UCSD-AML1 (cell line): ENCODE measurements around the gene SPATA2.
"Not testable (repeated sequence)": the region's sequence is repeated elsewhere in the genome, so short reads cannot be mapped to it uniquely, and the experiment has no call there.

Experiments
- DNase-seq: peaks from one replicate; lab custom pipeline; 2025; ENCODE audit not compliant: unreplicated experiment; lab: John Stamatoyannopoulos, UW

Gene SPATA2

DNA sequence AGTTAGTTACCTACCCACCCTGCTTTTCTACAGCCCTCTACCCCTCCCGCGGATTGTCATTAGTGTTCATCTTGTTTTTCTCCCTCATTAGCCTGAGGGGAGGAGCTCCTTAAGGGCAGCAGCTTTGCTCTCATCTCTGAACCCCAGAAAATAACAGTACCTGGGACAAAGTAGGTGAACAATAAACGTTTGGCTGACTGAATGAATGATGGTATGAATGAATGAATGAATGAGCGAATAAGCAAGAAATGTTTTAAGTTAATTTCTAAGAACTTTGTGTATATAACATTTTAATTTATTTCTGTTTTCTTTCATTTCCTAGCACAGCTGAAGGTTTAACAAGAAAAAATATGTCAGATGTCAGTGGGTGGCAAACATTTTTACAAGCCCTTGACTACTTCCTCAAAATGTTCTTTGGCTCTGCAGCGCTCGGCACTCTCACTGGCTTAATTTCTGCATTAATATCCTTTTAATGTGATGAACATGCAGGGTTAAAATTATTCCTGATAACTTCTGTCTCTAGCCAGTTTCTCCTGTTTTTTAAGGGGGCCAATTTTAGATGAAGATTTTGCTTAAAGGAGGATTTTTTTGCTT lies 52.6 kb downstream of the SPATA2 start:
- DNase-seq, result no peak

DNA sequence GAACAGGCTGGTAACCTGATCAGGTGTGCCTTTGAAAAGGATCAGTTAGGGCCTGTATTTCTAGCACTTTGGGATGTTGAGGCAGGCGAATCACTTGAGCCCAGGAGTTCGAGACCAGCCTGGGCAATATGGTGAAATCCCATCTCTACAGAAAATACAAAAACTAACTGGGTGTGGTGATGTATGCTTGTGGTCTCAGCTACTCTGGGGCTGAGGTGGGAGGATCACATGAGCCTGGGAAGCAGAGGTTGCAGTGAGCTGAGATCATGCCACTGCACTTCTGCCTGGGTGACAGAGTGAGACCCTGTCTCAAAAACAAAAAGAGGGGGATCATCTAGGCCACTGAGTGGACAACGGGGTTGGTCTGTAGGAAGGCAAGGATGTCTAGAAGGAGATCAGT lies 54.1 kb downstream of the SPATA2 start:
- not testable (repeated sequence) for DNase-seq

DNA sequence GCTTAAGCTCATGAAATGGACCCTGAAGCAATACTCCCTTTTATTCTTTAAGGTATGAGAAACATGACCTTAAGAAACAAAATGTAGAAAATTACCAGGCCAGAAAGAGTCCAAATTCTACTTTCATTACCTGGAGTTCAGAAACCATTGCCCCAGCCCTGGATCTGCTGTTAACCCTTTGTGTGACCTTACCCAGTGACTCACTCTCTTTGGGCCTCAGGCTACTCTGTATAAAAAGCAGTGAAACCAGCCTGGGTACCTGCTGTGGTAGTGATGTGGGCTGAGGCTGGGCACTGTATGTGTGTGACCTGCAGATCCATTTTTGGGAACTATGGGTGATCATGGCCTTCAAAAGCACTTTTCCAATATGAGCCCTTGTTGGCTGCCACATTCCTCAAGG lies 55.5 kb downstream of the SPATA2 start:
- DNase-seq, result no peak

DNA sequence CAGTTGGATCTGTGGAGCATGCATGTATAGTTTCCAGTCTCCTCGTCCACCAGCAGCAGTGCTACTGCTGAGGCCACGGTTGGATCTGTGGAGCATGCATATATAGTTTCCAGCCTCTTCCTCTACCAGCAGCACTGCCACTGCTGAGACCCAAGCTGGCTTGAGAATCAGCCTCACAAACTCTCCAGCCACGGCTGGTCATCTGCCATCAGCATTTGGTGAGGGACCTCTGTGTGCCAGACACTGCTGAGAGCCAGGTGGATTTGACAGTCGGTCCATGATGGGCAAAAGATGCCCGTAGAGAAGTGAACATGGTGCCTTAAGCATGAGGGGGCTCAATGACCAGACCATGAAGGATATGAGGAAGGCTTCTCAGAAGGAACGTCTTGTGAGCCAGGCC lies 56.3 kb downstream of the SPATA2 start:
- no peak for DNase-seq

DNA sequence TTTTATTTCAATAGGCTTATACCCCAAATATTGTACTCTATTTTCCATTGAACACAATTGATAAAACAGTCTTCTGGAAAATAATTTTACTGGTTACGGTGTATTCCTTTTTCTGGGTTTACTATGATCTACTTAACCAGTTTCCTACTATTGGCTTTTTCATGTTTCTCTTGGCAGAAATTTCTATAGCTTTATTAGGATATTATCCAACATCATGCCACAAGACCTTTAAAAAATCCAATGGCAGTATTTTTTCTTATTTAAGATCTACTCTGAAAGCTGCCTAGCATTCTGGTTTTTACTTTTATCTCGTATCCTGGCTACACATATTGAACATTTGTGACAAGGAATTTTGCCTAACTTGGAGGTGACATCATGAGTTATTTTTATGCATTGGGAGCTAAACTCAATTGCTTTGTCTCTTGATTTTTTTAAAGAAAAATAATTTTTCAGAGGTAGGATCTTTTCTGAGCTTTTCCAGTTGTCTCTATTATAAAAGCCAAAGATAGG lies 57.2 kb downstream of the SPATA2 start:
- DNase-seq, result no peak

DNA sequence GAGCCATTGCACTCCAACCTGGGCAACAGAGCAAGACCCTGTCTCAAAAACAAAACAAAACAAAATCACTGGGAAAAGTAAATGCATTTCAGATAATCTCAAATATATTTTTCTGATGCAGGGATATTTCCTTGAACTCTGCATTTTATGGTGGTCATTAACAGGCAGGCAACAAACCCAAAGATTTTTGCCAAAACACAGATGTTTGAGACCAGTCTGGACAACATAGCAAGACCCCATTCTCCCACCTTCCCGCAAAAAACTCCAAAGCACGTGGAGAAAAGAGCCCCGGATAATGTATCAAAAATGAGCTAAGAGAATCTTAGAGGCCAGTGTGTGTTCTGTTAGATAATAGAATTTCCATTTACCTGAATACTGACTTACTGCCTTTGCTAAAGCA lies 58.4 kb downstream of the SPATA2 start:
- no peak for DNase-seq

DNA sequence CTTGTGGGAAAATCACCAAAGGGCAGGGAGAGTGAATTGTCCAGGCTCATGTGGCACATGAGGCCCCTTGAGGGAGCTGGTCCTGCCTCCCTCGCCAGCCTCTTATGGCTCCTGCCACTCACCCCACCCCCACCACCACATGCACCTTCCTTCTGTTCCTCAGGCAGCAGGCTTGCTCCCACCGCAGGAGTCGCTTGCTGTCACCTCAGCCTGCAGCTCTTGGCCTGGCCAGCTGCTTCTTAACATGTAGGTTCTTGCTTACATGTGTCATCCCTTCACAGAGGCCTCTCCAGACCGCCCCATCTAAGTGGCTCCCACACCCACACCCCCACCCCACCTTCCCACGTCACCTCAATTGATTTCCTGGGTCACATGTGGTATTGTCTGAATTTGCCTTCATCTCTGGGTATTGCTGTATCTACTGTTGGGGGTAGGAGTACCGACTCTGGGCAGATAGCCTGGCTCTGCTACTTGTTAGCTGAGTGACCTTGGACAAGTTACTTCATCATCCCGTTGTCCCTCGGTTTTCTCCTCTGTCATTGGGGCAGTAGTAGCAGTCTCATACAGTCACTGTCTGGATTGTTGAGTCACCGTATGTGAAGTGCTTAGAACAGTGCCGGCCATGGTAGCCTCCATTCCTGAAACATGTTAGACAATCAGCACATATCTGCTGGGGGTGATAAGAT lies 61.0 kb downstream of the SPATA2 start:
- DNase-seq, result no peak

DNA sequence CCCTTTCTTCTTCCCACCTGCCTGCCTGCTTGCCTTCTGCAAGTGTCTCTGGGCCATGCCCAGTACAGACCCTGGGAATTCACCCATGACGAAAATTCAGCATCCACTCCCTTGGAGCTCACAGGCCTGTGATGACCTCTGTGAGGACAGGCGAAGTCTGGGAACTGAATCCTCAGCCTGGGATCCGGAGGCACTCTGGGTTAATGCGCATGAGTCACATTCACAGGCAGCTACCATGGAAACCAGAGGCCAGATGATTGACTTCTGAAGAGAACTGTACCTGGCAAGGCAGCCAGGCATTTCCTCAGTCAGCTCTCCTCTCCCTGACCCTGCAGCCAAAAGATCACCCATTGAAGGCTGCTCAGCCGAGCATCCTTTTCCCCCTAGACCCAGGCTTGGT lies 61.7 kb downstream of the SPATA2 start:
- DNase-seq, result no peak
